Breast epithelium (tissue), 3 donors: Measurements from ENCODE around the gene SPTAN1.

Experiments
- POLR2A ChIP-seq: fragments of 450-650 bp; IDR thresholded peaks from one replicate; pipeline ENCODE4 v1.6.1; 2016; ENCODE audit warnings: antibody characterized with exemption, mild to moderate bottlenecking, moderate library complexity
- POLR2AphosphoS5 ChIP-seq, 3 donors: sonication (generic); formaldehyde crosslinking; IDR thresholded peaks; one replicate each; pipeline ENCODE4 v1.6.1; 2017; ENCODE audit warnings: antibody characterized with exemption in 3 of 3
- TF ChIP-seq, protein P1 (sequence below), 3 donors: fragments of 450-650 bp; IDR thresholded peaks; one replicate each; pipeline ENCODE4 v1.5.1; 2016 to 2017; ENCODE audit warnings: antibody characterized with exemption in 3 of 3, mild to moderate bottlenecking in 3 of 3, moderate library complexity in 3 of 3

DNA sequence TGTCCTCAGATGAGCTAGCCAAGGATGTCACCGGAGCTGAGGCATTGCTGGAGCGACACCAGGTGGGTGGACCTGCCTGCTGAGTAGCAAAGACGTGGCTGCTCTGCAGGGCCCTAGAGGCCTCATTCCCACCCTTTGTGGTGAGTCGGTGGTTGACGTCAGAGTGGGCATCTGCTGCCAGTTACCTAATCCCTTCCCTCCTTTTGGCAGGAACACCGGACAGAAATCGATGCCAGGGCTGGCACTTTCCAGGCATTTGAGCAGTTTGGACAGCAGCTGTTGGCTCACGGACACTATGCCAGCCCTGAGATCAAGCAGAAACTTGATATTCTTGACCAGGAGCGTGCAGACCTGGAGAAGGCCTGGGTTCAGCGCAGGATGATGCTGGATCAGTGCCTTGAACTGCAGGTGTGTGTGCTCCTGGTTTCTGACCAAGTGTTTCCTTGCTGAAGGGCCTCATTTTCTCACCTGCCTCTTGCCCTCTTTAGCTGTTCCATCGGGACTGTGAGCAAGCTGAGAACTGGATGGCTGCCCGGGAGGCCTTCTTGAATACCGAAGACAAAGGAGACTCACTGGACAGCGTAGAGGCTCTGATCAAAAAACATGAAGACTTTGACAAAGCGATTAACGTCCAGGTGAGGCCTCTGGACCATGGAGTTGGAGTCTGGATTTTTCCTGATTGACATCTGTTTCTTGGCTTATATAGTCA lies 55.4 kb downstream of the SPTAN1 start:
- TF ChIP-seq, protein P1, sequence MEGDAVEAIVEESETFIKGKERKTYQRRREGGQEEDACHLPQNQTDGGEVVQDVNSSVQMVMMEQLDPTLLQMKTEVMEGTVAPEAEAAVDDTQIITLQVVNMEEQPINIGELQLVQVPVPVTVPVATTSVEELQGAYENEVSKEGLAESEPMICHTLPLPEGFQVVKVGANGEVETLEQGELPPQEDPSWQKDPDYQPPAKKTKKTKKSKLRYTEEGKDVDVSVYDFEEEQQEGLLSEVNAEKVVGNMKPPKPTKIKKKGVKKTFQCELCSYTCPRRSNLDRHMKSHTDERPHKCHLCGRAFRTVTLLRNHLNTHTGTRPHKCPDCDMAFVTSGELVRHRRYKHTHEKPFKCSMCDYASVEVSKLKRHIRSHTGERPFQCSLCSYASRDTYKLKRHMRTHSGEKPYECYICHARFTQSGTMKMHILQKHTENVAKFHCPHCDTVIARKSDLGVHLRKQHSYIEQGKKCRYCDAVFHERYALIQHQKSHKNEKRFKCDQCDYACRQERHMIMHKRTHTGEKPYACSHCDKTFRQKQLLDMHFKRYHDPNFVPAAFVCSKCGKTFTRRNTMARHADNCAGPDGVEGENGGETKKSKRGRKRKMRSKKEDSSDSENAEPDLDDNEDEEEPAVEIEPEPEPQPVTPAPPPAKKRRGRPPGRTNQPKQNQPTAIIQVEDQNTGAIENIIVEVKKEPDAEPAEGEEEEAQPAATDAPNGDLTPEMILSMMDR (IDR thresholded peaks at IDR 0.05) = no peak
- TF ChIP-seq POLR2A (no peak), POLR2AphosphoS5 (IDR thresholded peaks at IDR 0.05) (peak in 2 of 3 donors; percentile 59 to 62)
